Hepatocyte (in vitro differentiated cells): ENCODE measurements around the gene HNRNPD.
"Not testable (repeated sequence)": the region's sequence is repeated elsewhere in the genome, so short reads cannot be mapped to it uniquely, and the experiment has no call there.

Experiments
- EZH2 ChIP-seq: fragments of 200-600 bp; sonication (generic); IDR thresholded peaks from 2 replicates; pipeline ENCODE4 v1.6.1; 2016; ENCODE audit warnings: antibody characterized with exemption, mild to moderate bottlenecking, borderline replicate concordance
- TF ChIP-seq, protein P1 (sequence below): fragments of 200-600 bp; sonication (generic); IDR thresholded peaks from 2 replicates; pipeline ENCODE4 v1.5.1; 2016; ENCODE audit warnings: antibody characterized with exemption, mild to moderate bottlenecking; ENCODE audit not compliant: poor library complexity

- TF ChIP-seq, protein P1, sequence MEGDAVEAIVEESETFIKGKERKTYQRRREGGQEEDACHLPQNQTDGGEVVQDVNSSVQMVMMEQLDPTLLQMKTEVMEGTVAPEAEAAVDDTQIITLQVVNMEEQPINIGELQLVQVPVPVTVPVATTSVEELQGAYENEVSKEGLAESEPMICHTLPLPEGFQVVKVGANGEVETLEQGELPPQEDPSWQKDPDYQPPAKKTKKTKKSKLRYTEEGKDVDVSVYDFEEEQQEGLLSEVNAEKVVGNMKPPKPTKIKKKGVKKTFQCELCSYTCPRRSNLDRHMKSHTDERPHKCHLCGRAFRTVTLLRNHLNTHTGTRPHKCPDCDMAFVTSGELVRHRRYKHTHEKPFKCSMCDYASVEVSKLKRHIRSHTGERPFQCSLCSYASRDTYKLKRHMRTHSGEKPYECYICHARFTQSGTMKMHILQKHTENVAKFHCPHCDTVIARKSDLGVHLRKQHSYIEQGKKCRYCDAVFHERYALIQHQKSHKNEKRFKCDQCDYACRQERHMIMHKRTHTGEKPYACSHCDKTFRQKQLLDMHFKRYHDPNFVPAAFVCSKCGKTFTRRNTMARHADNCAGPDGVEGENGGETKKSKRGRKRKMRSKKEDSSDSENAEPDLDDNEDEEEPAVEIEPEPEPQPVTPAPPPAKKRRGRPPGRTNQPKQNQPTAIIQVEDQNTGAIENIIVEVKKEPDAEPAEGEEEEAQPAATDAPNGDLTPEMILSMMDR, result not testable (repeated sequence)
- TF ChIP-seq EZH2, result not testable (repeated sequence)
Measured at GRCh38 chr4:82333641-82334040, 40.1 kb downstream of the HNRNPD start.
